Neural progenitor cell (in vitro differentiated cells): ENCODE results near the gene SERPINA6.

Experiments used
- CTCF ChIP-seq: fragments of 200-600 bp; sonication (generic); IDR thresholded peaks from 2 replicates; pipeline ENCODE4 v1.5.1; 2017; ENCODE audit warnings: antibody characterized with exemption, mild to moderate bottlenecking
- EZH2 ChIP-seq: fragments of 200-600 bp; sonication (generic); IDR thresholded peaks from 2 replicates; pipeline ENCODE4 v1.6.1; 2017; ENCODE audit warnings: antibody characterized with exemption, mild to moderate bottlenecking, moderate library complexity
- EZH2phosphoT487 ChIP-seq: fragments of 200-600 bp; sonication (generic); IDR thresholded peaks from 2 replicates; pipeline ENCODE4 v1.6.1; 2017; ENCODE audit warnings: antibody characterized with exemption

GRCh38 chr14:94362614-94363133 is 39.5 kb upstream of the SERPINA6 start:
- TF ChIP-seq CTCF (no peak), EZH2 (no peak), EZH2phosphoT487 (no peak)
